ENCODE measurements around the gene THAP10.
"Not testable (repeated sequence)": the region's sequence is repeated elsewhere in the genome, so short reads cannot be mapped to it uniquely, and the experiment has no call there.

The THAP10 gene

DNA sequence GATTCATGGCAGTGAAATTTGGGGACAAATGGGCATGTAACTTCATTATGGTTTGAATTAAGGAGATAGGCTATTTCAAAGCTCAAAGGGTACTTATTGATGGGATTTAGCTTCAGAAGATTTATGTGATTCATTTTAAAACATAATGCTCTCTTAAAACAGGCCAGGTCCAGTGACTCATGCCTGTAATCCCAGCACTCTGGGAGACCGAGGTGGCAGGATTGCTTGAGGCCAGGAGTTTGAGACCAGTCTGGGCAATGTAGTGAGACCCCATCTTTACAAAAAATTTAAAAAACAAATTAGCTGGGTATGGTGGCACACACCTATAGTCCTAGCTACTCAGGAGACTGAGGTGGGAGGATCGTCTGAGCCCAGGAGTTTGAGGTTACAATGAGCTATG, 11.5 kb downstream of the THAP10 start:
- H3K27ac ChIP-seq: no peak overlapping the region

DNA sequence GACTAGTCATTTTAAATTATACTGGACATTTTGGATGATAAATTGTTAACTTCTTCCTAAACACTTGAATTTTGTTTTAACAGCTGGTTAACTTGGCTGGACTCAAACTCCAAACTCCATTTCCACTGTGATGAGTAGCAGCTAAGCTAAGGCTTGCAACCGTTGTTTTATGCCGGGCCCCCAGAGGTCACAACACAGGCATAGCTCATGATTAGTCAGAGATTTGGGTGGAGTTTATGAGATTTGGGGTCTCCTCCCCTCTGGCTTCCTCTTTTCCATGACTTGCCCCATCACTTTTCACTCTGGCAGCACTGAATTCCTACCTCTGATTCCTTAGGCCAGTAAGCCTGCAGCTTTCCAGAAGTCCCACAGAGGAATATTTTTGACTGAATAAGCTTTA, 12.8 kb downstream of the THAP10 start:
- DNase-seq (ENCODE audit: low read depth, low spot score): no peak
- H3K27ac ChIP-seq: no peak overlapping the region

More for the DNA sequence above, 11.5 kb downstream of the THAP10 start:
- DNase-seq (ENCODE audit: low read depth, low spot score): no peak

DNA sequence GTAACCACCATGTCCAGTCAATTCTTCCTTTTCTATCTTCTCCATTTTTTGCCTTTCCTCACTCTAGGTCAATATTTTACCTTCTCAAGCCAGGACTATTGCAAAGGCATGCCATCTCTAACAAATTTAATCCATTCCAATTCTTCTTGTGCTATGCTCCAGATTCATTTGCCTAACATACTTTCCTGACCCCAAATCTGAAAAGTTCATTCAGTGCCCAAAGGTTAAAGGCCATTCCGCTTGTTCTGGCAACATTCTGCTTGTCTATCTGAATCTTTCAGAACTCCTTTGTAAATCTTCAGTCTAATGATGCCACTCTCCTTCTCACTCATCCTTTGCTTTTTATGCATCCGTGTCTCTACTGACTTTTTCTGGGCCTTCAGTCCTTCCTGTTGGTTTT, 15.6 kb downstream of the THAP10 start:
- no peak overlapping the region for H3K27ac ChIP-seq
- DNase-seq (ENCODE audit: low read depth, low spot score): no peak

DNA sequence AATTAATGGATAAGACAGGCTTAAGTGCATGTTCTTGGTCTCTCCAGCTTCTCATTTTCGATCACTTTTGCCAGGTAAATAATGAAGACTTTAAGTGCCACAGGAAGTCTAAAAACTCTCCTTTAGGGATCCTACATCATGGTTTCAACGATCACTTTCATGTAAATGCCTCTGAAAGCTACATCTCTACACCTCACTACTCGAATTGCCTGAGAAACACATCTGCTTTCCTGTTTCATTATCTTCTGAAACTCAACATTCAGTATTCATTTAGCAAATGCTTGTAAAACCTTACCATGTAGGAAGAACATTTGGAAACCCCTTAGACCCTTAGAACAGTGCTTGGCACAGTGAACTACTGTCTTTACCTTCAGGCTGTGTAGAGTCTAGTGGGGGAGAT, 16.2 kb downstream of the THAP10 start:
- H3K27ac ChIP-seq: no peak overlapping the region
- no peak for DNase-seq (ENCODE audit: low read depth, low spot score)

DNA sequence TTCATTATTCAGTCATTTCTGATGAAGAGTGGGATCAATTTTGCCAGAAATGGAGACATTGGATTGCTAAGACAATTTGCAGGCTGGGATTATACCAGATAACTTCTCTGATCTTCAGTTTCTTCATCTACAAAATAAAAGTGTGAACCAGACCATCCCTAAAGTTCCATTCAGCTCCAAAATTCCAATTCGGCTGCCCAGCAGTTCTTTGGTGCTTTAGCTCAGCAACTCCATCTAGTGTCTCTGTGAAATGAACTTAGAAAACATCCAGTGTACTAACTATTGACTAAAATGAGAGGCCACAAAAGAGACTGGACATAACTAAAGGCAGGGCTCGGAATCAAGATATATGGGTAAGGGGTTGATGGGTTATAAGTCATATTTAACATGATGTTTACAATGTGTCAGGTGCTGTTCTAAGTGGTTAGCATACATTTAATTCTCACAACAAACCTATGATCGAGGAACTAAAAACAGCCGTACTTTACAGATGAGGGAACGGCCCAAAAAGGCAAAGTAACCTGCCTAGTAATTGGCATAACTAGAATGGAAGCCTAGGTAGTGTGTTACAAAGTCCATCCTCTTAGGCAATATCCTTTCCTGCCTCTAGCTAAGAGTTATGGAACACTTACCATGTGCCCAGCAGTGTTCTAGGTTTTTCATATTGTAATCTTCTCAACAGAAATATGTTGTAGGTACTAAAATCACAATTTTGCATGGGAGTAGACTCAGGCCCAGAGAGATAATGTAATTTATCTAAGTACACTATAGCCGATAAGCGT, 17.0 kb downstream of the THAP10 start:
- H3K27ac ChIP-seq: no peak overlapping the region
- DNase-seq (ENCODE audit: low read depth, low spot score): no peak

DNA sequence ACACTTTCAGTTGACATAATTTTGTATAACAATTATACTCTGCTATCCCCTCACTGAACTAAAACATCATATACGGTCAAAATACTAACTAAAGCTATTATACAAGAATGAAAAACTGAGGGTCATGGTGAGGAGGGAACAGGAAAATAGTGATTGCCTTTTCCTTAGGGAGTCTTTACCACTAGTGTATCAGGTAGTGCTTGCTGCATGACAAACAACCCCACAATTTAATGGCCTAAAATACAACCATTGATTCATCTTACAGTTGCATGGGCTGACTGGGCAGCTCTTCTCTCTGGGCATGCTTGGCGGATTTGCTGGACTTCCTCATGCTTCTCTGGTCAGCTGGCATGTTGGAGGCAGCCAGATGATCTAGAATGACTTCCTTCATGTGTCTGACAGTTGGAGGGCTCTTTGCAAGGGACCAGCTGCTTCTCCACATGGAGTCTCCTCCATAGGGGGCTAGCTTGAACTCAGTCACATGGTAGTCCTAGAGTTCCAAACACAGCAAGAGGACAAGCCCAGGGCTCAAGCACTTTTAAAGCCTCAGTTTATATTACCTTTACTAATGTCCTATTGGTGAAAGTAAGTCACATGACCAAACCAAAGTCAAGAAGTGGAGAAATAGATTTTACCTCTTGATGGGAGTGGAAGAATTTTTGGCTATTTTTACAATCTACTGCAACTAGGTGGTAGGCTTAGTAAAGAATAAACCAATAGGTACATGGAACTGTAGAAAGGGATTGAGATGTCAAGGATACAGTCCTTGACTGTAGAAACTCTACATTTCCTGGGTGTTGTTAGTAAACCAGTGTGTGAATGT, 18.8 kb downstream of the THAP10 start:
- no peak for DNase-seq (ENCODE audit: low read depth, low spot score)
- H3K27ac ChIP-seq: no peak overlapping the region

DNA sequence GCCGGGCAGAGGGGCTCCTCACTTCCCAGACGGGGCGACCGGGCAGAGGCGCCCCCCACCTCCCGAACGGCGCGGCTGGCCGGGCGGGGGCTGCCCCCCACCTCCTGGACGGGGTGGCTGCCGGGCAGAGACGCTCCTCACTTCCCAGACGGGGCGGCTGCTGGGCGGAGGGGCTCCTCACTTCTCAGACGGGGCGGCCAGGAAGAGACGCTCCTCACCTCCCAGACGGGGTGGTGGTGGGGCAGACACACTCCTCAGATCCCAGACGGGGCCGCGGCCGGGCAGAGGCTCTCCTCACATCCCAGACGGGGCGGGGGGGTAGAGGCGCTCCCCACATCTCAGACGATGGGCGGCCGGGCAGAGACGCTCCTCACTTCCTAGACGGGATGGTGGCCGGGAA, 20.7 kb downstream of the THAP10 start:
- not testable (repeated sequence) for DNase-seq (ENCODE audit: low read depth, low spot score); H3K27ac ChIP-seq

DNA sequence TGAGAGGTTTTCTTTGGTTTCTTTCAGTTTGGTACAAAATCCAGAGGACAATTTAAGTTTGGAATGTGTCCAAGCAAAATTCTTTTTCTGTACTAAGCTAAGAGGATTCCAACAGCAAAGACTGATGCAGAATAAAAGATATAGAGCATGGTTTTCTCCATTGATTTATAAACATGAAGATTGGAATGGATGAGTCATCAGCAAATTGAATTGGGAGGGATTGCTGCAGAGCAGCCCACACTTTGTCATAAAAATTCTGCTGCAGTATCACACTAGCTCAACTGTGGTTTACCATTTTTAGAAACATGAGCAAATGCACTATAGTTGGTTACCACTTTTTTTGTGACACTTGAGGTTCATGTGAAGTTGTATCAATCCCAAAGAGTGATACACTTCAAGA, 22.2 kb downstream of the THAP10 start:
- no peak for DNase-seq (ENCODE audit: low read depth, low spot score)
- no peak overlapping the region for H3K27ac ChIP-seq

DNA sequence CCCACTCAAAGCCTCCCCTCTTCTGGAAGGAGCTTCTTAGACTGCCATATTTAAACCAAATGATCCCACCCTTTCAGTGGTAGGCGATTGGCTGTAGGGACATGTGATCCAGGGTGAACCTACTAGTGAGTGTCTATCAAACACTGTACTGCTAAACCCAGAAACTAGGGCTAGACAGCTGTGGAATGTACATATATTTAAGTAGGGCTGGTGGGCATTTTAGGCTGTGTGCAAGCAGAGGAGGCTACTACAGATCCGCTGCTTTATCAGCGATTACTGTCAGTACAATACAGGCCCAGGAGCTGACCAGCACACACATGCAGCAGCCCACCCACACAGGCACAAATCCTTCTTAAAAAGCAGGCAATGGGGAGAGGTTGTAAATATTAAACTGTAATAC, 22.9 kb downstream of the THAP10 start:
- DNase-seq (ENCODE audit: low read depth, low spot score): no peak
- H3K27ac ChIP-seq: no peak overlapping the region

DNA sequence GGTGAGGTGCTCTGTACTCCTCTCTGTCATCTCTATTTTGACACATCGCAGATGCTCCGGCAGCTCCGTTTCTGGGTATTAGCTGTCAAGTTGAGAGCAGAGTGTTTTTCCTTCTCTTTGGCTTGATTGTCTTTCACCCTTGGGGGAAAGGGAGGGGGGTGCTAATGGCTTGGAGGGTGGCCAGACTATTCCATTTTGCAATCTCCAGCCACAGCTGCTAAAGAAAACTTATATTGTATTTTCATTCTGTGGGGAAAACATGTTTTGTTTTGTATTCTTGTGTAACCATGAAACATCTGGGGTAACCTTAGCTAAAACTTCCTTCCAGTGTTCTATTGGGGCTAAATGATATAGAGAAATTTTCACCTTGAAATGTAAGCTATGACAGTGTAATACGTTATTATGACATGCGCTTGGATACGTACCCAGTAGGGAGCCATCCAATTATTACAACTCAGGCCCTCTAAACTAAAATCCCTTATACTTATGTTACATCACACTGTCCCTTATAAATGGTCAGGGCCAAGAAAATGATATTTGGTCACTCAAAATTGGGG, 24.2 kb downstream of the THAP10 start:
- no peak for DNase-seq (ENCODE audit: low read depth, low spot score)
- H3K27ac ChIP-seq: no peak overlapping the region

DNA sequence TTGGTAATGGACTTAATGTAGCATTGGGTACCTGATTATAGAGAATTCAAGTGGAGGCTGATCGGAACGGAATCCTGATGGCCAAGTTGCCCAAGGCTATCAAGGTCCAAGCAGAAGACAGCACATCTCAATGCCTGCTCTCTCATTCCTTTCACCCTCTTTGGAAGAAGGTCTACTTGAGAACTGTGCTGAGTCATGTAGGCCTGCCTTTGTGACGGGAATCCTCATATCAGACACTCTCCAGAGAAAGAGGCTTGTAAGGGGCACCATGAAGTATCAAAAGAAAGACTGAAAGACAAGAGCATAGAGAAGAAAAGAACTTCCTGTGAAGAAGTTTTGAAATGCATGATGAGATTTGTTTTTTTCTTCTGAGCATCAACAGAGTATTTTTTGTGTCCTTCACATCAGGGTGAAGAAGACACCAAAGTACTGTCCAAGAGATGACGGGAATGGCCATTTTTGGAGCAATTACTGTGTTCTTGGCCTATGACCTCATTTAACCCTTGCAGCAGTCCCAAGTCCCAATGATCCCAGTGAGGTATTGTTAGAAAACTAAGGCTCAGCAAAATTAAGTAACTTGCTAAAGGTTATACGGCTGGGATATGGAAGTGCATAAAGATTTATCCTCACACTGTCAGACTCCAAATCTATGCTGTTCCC, 25.1 kb downstream of the THAP10 start:
- no peak overlapping the region for H3K27ac ChIP-seq
- DNase-seq (ENCODE audit: low read depth, low spot score): no peak

DNA sequence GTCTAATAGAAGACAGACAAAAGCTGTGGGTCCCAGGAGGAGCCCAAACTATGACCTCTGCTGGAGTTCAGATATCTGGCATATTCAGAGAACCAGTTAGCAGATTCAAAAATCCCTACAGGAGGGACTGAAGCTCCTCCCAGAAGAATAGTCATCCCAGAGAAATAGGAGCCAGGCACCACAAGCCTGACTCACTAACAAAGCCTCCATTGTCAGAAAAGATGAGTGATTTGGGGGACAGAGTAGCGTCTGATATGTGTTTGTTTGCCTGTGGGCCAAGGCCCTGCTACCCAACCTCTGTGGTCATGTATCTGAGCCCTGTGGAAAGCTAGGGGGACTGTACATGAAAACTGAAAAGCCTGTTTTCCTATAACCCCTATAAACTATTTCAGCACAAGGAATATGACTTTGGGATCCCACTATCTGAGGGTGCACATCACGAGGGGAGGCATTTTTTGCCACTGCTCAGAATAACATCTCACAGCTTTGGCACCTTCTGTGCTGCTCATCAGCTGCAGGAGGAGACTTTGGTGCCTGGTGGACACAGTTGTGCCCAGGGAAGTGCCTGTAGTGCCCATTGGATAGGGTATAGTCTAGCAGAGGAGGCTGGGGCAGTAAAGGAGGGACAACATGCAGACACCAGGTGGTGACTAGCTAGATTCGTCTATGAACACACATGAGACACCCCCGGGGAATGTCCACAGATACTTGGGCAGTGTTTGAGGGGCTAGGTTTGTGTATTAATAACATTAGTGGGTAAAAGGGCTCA, 28.6 kb downstream of the THAP10 start:
- peak; percentile 70 for DNase-seq (ENCODE audit: low read depth, low spot score)
- peak overlapping the region; percentile 52 for H3K27ac ChIP-seq

DNA sequence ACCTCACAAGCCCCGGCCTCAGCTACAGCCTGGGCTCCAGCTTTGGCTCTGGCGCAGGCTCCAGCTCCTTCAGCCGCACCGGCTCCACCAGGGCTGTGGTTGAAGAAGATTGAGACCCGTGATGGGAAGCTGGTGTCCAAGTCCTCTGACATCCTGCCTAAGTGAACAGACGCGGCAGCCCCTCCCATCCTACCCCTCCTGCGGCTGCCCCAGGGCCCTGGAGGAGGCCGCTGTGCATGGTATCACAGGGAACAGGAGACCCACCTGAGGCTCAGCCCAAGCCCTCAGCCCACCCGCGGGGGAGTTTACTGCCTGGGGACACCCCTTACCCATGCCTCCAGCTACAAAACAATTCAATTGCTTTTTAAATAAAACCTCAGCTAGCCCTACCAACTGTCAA, 32.2 kb downstream of the THAP10 start:
- no peak overlapping the region for H3K27ac ChIP-seq
- DNase-seq (ENCODE audit: low read depth, low spot score): no peak

DNA sequence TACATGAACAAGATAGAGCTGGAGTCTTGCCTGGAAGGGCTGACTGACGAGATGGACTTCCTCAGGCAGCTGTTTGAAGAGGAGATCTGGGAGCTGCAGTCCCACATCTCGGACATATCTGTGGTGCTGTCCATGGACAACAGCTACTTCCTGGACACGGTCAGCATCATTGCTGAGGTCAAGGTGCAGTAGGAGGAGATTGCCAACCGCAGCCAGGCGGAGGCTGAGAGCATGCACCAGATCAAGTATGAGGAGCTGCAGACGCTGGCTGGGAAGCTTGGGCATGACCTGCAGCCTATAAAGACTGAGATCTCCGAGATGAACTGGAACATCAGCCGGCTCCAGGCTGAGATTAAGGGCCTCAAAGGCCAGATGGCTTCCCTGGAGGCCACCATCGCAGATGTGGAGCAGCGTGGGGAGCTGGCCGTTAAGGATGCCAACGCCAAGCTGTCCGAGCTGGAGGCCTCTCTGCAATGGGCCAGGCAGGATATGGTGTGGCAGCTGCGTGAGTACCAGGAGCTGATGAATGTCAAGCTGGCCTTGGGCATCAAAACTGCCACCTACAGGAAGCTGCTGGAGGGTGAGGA, 32.8 kb downstream of the THAP10 start:
- H3K27ac ChIP-seq: no peak overlapping the region

DNA sequence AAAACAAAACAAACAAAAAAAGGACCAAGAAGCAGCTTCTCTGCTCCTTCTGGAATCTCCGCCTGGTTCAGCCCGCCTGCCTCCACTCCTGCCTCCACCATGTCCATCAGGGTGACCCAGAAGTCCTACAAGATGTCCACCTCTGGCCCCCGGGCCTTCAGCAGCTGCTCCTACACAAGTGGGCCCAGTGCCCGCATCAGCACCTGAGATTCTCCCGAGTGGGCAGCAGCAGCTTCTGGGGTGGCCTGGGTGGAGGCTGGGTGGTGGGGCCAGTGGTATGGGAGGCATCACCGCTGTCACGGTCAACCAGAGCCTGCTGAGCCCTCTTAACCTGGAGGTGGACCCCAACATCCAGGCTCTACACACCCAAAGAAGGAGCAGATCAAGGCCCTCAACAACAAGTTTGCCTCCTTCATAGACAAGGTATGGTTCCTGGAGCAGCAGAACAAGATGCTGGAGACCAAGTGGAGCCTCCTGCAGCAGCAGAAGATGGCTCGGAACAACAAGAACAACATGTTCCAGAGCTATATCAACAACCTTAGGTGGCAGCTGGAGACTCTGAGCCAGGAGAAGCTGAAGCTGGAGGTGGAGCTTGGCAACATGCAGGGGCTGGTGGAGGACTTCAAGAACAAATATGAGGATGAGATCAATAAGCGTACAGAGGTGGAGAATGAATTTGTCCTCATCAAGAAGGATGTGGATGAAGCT, 33.5 kb downstream of the THAP10 start:
- DNase-seq (ENCODE audit: low read depth, low spot score): not testable (repeated sequence)

More for the DNA sequence above, 32.8 kb downstream of the THAP10 start:
- no peak for DNase-seq (ENCODE audit: low read depth, low spot score)

DNA sequence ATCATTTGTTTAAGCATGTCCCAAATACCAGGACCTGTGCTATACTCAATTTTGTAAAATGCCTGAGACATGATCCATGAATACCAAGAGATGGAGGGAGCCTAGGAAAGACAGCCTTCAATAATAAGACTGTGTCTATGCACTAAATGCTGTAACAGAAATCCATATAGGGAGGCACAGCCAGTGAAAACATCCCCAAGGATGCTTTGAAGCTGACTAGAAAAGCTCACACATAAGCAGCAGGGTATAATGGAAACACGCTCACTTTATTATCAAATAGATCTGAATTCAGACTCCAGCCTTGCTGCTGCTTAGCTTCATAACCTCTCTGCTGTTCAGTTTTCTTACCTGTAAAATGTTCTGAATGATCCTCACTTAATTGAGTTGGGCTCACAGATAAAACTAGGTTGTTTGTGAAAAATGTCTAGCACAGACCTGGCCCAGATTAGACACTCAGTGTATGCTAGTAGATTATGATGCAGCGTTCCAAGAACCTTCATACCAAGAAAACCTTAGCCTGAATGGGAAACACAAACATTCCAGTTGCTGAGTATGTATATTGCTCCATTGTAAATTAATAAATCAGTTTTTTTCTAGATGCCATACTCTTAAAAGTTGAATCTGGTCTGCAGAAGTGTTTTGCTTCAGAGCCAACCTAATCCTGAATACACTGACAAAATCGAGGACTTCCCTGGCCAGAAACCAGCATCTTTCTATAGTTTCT, 34.5 kb downstream of the THAP10 start:
- DNase-seq (ENCODE audit: low read depth, low spot score): no peak
- H3K27ac ChIP-seq: peak overlapping the region; percentile 92

More for the DNA sequence above, 33.5 kb downstream of the THAP10 start:
- not testable (repeated sequence) for H3K27ac ChIP-seq

DNA sequence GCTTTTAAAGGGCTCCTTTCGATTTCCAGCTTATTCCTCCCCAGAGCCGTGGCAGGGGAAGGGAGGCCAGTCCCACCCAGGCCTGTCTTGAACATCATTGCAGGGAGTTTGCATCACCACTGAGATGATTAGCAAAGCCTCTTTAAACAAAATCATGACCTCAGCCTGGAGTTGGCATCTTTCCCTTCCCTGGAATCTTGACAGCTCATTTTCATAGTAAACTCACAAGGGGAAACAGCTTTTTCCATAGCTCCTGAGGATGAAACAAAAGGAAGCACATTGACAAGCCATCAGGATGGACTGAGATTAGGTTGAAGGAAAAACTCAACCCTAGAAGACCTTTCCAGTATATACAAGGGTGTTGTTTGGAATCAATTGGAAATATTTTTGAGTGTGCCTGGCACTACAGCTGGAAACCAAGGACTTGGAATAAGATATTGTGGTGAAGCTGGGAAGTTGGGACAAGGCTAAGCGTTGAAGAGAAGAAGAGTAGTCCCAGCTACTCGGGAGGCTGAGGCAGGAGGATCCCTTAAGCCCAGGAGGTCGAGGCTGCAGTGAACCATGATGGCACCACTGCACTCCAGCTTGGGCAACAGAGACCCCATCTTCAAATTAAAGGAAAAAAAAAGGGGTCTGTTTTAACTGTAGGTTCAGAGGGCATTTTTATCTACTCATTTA, 35.2 kb downstream of the THAP10 start:
- peak overlapping the region; percentile 92 for H3K27ac ChIP-seq
- peak; percentile 57 for DNase-seq (ENCODE audit: low read depth, low spot score)
